ENCODE data around the gene MRPL54. TPM values are rescaled to one million over a fixed set of nuclear protein-coding genes. Genes with fewer than 3 reads are reported as not detected.
A peak's percentile ranks its signal among the peaks of the same experiment; 100 is the strongest.

Gene MRPL54
- 33.0 TPM for total RNA-seq (ENCODE audit: unreplicated experiment)
- long read RNA-seq, transcript MRPL54-201 (3 exons, 626 nt) = major isoform, 13 of 13 reads
- long read RNA-seq, partial matches to known transcripts = 0 of 13 reads
- long read RNA-seq, other reads (novel, unspliced or antisense) = 0 of 13 reads

- Mint-ChIP-seq H3K27me3 (ENCODE audit: unreplicated experiment) (peaks cover 9% of the 10 kb centered on the region), H3K9me3 (ENCODE audit: unreplicated experiment) (peaks cover 15% of the 10 kb centered on the region), H3K4me3 (ENCODE audit: unreplicated experiment) (peak within 1 kb of the TSS; percentile 99), H3K27ac (ENCODE audit: unreplicated experiment) (peak within 1 kb of the TSS; percentile 98), H3K36me3 (ENCODE audit: unreplicated experiment) (no peaks in the 10 kb centered on the region), H3K4me1 (ENCODE audit: low read depth, unreplicated experiment) (no peaks in the 10 kb centered on the region)
- peak; percentile 100 for DNase-seq
- no peak for TF ChIP-seq CTCF (IDR thresholded peaks at IDR 0.05; ENCODE audit: partially characterized antibody, unreplicated experiment)
Observed at GRCh38 chr19:3762501-3763459, at the start of gene MRPL54. MRPL54 (plus strand) TSS chr19:3762682; CDS start chr19:3762701, 19 bp downstream.

- no peak for DNase-seq
- no peak for TF ChIP-seq CTCF (IDR thresholded peaks at IDR 0.05; ENCODE audit: partially characterized antibody, unreplicated experiment)
- peaks cover 3% of the 10 kb centered on the region for H3K9me3 Mint-ChIP-seq (ENCODE audit: unreplicated experiment)
- peaks cover 4% of the 10 kb centered on the region for H3K27me3 Mint-ChIP-seq (ENCODE audit: unreplicated experiment)
- no peak overlapping the region for H3K4me3 Mint-ChIP-seq (ENCODE audit: unreplicated experiment)
- H3K27ac Mint-ChIP-seq (ENCODE audit: unreplicated experiment) = no peak overlapping the region
- no peaks in the 10 kb centered on the region for H3K4me1 Mint-ChIP-seq (ENCODE audit: low read depth, unreplicated experiment)
- no peaks in the 10 kb centered on the region for H3K36me3 Mint-ChIP-seq (ENCODE audit: unreplicated experiment)
Observed at GRCh38 chr19:3716147-3716668, 46.3 kb upstream of the MRPL54 start.

GRCh38 chr19:3719868-3720267, 42.6 kb upstream of the MRPL54 start:
- H3K36me3 Mint-ChIP-seq (ENCODE audit: unreplicated experiment) = no peaks in the 10 kb centered on the region
- H3K9me3 Mint-ChIP-seq (ENCODE audit: unreplicated experiment) = peaks cover 4% of the 10 kb centered on the region
- no peak overlapping the region for H3K4me3 Mint-ChIP-seq (ENCODE audit: unreplicated experiment)
- no peak for TF ChIP-seq CTCF (IDR thresholded peaks at IDR 0.05; ENCODE audit: partially characterized antibody, unreplicated experiment)
- H3K27ac Mint-ChIP-seq (ENCODE audit: unreplicated experiment) = no peak overlapping the region
- DNase-seq = no peak
- H3K27me3 Mint-ChIP-seq (ENCODE audit: unreplicated experiment) = peaks cover 5% of the 10 kb centered on the region
- H3K4me1 Mint-ChIP-seq (ENCODE audit: low read depth, unreplicated experiment) = no peaks in the 10 kb centered on the region

- Mint-ChIP-seq H3K27me3 (ENCODE audit: unreplicated experiment) (peaks cover 5% of the 10 kb centered on the region), H3K9me3 (ENCODE audit: unreplicated experiment) (peaks cover 2% of the 10 kb centered on the region), H3K36me3 (ENCODE audit: unreplicated experiment) (no peaks in the 10 kb centered on the region), H3K27ac (ENCODE audit: unreplicated experiment) (no peak overlapping the region), H3K4me3 (ENCODE audit: unreplicated experiment) (no peak overlapping the region), H3K4me1 (ENCODE audit: low read depth, unreplicated experiment) (no peaks in the 10 kb centered on the region)
- no peak for TF ChIP-seq CTCF (IDR thresholded peaks at IDR 0.05; ENCODE audit: partially characterized antibody, unreplicated experiment)
- no peak for DNase-seq
Observed at GRCh38 chr19:3720349-3720917, 42.0 kb upstream of the MRPL54 start.

Measured in glutamatergic neuron (in vitro differentiated cells).